DMS153 treated with DMSO at 0.1 percent for 48 hours (cell line): ENCODE results near the gene TGIF1.

Experiments used
- DNase-seq: peaks from one replicate; lab custom pipeline; 2025; ENCODE audit not compliant: unreplicated experiment; lab: John Stamatoyannopoulos, UW

TGIF1 gene

DNA sequence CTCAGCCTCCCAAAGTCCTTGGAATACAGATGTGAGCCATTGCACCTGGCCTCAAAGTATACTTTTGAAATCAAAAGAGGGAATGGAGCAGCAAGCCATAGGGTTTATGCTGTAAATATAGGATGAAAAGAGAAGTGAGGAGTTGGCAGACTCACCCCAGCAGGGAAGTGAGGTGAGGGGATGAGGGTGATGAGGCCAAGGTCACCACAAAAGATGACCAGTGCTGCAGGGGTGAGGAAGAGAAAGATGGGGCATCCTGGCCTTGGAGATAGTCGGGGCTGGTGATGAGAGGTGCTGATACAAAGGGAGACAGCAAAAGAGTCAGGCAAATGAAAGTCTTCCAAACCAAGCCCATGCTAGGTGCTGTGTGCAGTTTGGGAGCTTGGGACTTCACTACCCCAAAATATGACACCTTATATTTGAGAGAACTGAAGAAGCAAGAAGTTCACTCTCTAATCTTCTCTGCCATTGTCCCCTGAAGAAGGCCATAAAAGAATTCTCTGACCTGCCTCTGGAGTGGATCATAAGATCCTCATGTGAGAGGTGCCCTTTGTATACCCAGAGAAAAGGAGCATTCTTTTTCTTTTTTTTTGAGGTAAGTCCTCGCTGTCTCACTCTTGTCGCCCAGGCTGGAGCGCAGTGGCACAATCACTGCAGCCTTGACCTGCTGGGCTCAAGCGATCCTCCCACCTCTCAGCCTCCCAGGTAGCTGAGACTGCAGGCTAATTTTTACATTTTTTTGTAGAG lies 31.0 kb downstream of the TGIF1 start:
- DNase-seq, result no peak

- DNase-seq, result no peak
Measured at GRCh38 chr18:3481696-3482210, 31.8 kb downstream of the TGIF1 start.

GRCh38 chr18:3482258-3482657 lies 32.3 kb downstream of the TGIF1 start:
- no peak for DNase-seq

- no peak for DNase-seq
Measured at GRCh38 chr18:3485153-3486149, 35.5 kb downstream of the TGIF1 start.

DNA sequence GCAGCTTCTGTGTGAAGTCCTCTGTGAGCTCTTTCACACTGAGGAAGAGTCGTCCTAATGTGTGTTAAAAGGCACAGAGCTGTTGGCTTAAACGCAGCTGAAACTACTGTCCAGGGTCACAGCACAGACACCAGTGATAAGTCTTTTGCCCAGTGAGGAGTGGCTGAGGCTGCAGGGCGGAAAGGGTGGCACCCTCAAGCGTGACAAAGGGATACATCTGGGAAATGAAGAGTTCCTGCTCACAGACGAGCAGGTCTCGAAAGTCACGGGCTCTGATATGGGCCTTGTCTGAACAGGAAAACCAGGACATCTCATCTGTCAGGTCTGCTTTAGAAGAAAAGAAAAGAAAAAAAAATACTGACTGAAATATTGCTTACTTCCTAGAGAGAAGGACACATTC lies 36.5 kb downstream of the TGIF1 start:
- no peak for DNase-seq

DNA sequence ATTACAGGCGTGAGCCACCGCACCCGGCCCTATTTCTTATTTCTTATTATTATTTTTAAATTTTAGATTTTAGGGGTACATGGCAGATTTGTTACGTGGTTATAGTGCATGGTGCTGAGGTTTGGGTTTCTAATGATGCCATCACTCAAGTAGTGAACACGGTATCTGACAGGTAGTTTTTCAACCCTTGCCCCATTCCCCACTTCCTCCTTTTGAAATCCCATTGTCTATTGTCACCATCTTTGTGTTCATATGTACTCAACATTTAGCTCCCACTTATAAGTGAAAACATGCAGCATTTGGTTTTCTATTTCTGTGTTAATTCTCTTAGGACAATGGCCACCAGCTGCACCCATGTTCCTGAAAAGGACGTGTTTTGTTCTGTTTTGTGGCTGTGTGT lies 39.5 kb downstream of the TGIF1 start:
- no peak for DNase-seq

DNA sequence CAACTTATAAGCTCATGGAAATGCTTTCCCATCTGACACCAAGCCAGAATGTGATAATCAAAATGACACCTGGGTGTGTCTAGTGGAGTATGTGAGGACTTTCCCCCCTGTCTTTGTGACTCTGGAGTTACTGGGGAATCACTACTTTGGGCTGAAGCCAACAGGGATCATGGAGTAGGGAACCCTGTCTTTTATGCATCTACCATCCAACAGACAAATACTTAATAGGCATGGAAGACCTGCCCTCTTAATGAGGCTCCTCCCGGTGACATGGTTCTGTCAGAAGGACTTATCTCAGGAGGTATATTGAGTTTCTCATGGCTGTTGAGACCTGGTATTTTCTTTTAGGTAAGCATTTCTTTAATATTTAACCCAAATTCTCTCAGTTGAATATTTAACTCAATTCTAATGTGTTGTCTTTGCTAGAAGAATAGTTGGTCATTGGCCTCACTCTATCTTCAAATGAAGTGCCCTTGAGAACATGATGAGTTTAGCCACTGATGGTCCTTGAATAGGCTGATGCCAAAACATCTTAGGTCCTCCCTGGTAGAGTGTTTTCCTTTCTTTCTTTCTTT lies 42.1 kb downstream of the TGIF1 start:
- DNase-seq, result no peak

- no peak for DNase-seq
Measured at GRCh38 chr18:3492721-3493120, 42.7 kb downstream of the TGIF1 start.

- no peak for DNase-seq
Measured at GRCh38 chr18:3493501-3494244, 43.7 kb downstream of the TGIF1 start.

- DNase-seq, result no peak
Measured at GRCh38 chr18:3494245-3494526, 44.2 kb downstream of the TGIF1 start.

- DNase-seq, result no peak
Measured at GRCh38 chr18:3494569-3494968, 44.6 kb downstream of the TGIF1 start.

DNA sequence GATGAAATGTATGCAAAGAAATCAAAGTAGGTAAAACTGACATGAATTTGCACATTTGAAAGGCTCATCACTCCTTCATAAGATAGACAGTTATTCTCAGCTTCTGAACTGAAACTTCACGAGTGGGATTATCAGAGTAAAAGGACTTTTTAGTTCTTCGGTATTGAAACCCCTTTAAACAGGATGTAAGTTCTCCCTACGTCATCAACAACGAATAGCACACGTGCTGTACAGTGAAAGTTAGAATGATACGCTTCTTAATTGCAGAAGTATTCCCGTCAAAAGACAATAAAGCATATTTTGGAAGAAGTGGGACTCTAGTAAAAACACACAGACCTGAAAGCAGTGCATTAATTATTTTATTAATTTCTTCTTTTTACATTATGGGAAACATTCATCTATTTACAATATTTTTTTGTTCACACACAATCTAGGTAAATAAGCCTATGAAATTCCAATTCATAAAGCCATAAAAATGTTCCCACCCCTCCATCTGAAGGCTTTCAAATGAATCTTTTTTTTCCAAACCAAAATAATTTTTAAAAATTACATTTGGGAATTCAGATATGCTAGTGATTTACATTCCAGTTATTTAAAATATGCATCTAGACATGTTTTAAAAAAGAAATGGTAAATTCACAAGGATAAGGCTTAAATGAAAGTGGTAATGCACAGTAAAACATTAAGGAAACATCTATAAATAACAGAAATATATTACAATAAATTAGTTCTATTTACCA lies 45.9 kb downstream of the TGIF1 start:
- no peak for DNase-seq

DNA sequence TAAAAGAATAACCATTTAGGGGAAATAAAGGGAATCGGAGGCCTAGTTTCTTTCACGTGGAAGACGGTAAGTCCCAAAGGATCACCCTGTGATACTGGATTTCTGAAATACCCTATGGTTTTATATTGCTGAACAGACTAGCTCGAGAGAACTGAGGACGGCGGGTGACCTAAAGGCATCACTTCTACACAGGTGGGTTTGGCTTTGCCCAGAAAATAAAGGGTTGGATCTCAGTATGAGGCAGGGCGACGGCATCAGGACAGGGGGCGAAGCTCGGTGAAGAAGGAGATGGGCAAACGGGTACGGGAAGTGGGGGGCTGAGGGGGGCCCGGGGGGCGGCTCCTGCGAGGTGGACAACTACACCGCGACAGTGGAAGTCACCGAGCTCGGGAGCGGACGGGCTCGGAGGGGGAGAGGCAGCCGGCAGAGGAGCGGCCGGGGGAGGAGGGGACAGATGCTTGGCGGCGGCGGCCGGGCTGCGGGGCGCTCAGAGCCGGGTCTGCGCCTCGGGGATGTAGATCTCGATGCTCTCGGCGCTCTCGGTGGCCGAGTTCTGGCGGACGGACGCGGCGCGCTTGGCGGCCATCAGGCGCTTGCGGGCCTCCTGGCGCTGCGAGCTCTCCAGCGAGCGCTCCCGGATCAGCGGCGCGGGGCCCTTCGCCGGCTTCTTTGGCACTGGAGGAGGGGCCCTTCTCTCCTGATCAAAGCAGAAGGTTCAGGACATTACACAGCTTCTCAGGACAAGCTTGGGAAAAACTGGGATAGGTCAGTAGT lies 48.9 kb downstream of the TGIF1 start:
- DNase-seq, result no peak

GRCh38 chr18:3499501-3499900 lies 49.5 kb downstream of the TGIF1 start:
- DNase-seq, result no peak

DNA sequence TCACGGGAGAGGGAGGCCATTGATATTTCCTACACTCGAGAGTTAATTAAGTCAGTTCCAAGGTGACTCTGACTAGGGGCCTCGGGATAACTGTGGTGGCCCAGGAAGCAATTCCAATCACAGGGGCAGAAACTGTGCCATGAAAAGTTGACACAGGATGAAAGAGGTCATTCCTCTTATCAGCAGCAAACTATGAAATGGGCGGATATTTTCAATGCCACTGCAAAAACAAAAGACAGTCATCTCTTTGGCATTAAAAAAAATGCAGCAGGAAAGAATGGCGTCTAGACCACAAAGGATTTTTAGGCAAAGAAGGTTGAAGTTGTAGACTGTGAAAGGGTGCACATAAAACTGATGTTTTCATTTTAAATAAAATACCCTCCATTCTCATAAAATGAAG lies 50.0 kb downstream of the TGIF1 start:
- DNase-seq, result no peak

GRCh38 chr18:3502650-3503049 lies 52.7 kb downstream of the TGIF1 start:
- no peak for DNase-seq

DNA sequence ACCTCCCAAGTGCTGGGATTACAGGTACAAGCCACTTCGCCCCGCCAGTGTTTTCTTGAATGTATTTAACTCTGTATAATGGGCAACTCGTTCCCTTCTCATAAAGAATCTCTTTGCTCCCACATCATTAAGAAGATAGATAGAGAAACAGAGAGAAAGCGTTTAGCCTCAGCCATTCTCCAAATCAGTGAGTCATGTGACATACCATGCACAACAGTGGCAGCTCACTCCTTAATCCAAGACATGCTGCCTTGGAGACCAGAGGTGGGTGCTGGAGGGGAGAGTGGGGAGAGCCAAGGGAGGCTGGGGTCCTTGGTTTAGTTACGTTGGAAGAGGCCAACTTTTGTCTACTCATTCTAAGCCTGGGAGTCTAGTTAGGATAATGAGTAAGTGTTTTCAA lies 54.7 kb downstream of the TGIF1 start:
- no peak for DNase-seq

- DNase-seq, result no peak
Measured at GRCh38 chr18:3508576-3509549, 58.9 kb downstream of the TGIF1 start.
